HG02798 (cell line): Measurements from ENCODE around the gene NECAB3.

Experiments
- ATAC-seq: cut with Tn5 transposase; IDR thresholded peaks from one replicate; pipeline ENCODE4 v1.9.1; 2021; ENCODE audit warnings: mild to moderate bottlenecking; ENCODE audit not compliant: unreplicated experiment, poor library complexity

The NECAB3 gene

DNA sequence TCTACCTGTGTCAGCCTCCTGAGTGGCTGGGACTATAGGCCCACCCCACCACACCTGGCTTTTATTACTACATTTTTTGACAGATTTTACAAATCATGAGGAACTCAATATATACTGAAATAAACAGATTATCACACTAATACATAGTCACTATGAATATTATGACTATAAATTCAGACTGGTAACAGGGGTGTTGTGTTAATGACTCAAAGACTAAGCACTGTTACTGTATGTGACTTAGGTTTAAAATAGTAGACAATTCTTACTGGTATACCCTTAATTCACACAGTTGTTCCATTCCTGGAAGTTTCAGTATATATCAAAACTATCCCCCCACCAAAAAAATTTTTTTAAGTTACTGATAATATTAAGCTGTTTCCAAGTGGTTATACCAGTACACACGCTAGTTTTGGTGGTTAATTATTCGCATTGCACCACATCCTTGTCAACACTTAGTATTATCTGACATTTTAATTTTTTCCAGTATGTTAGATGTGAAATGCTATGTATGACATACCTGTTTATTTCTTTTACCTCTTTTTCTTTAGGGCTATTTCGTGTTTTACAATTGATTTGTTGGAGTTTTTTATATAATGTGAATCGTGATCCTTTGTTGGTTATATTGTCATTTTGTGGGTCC is 46.5 kb downstream of the NECAB3 start:
- no peak for ATAC-seq

DNA sequence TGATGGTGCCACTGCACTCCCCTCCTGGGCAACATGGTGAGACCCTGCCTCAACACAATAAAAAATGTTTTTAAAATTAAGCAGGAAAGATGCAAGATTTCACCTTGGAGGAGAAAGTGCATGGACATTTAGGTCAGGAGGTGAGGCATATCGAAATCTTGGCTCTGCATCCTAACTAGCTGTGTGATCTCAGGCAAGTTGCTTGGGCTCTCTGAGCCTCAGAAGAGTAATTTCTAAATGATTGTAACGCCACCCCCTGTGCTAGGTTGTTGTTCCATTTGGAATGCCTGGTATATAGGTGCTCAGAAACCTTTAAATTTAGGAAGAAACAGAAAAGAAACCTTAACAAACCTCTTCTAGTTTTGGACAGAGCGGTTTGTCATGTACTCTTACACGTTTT is 48.0 kb downstream of the NECAB3 start:
- ATAC-seq: no peak

DNA sequence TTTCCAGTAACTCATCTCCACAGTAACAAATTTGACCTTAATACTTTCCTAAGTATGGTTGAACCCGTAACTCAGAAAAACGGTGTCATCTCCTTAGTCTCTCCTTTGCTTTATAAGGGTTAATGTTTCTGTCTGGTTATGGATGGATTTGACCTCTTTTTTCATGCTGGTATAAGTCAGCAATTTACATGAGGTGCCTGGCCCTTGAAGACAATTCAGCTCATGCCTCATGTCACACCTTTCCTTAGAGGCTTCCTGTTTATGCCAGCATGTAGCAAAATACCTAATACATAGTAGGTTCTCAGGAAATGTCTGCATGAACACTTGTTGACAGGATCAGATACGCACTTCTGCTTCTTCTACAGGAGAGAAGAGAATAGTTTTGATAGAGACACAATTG is 49.8 kb downstream of the NECAB3 start:
- no peak for ATAC-seq

DNA sequence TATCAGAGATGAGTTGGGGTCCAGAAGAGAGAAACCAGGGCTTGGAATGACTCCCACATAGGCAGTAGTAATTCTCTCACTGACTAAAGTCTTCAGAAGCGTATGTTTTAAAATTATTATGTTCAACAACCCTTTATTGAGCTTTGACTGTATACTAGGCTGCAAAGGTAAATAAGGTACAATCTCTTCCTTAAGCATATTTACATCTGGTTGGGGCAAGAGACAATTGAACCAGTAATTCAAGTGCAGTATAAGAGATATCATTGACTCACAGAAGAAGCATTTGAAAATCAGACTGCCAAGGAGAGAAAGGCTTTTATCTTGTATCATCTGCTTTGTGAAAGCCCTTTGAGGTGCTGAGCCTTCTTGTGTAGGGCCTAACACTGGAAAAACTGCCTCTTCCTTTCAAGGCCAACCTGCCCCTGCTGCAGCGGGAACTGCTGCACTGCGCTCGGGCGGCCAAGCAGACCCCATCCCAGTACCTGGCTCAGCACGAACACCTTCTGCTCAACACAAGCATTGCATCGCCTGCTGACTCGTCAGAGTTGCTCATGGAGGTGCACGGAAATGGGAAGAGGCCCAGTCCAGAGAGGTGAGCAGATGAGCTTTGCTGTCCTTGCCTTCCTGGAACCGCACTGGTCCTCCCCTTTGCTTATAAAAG is 51.4 kb downstream of the NECAB3 start:
- no peak for ATAC-seq

DNA sequence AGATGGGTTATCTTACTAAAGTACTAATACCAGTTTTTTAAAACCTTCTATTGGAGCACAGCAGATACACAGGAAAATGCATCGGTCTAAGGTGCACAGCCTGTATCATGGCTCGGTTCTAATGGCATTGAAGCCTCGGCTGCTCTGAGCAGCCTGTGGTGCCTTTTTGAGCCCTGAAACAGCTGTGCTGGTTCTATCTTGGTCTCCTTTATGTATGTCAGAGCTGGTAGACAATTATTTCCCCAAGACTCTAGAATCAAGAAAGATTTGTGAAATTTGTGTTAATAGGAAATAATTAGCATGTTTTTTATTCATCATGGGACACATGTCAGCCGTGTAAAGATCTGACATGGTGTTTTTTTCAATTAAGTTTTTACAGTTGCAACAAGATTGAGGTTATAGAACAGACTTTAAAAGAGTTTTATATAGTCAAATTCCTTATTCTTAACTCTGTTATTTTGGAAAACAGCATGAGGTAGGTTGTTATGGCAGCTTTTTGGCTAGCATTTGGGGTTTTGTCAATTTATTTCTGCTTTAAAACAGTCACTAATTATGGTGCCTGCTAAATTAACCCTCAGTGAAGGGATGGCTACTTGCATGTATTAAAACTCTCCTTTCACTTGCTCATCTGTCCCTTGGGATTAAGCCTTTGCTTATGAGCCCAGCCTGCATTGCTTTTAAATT is 52.4 kb downstream of the NECAB3 start:
- ATAC-seq: no peak

DNA sequence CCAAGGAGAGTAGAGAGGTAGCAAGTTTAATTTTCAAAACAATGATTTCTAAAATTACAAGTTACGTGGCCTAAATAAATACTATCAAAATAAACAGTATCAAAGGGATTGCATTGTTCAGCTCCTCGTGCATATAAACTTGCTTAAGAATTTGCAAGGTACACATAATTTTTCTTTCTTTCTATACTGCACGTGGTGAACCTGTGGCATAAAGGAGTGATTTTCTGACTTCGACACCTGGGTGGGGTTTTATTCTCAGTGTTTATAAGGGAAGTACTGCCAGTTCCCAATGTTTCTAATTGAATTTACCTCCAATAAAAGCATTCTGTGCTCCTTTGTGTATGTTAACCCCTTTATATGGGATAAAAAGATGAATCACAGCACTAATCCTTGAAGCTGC is 62.2 kb downstream of the NECAB3 start:
- ATAC-seq: no peak

DNA sequence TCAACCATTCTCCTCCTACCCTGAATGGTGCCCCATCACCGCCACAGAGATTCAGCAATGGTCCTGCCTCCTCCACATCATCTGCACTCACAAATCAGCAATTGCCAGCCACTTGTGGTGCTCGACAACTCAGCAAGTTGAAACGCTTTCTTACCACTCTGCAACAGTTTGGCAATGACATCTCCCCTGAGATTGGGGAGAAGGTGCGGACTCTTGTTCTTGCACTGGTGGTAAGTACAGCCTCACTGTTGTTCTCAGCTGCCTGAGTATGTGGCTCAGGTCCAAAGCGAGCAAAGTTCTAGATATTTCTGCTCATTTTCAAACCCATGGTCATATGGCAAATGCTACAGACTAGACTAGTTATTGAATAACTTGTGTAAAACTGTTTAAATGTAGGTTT is 63.1 kb downstream of the NECAB3 start:
- no peak for ATAC-seq

DNA sequence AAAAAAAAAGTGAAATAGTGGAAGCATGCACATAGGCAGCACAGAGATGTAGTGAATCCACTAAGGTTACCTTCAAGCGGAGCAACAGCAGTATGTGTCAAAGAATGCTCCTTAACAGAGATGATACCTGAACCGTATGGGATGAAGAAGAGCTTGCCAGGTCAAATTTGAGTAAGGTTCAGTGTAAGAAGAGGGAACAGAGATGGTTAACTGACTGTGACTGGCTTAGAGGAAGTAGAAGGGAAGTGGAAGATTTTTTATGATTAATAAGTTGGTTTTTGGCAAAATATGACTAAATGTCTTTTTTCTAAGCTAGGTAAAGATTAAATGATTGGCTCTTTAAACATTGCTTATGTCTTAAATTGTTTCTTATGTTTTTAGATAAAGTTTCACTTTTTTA is 64.7 kb downstream of the NECAB3 start:
- ATAC-seq: no peak
